H1 (cell line): ENCODE results near the gene PCNA. TPM values are rescaled to one million over a fixed set of nuclear protein-coding genes. Genes with fewer than 3 reads are reported as not detected.

Experiments used
- CTCF ChIA-PET: fragments of 300-600 bp; sonication (Branson Sonifier 250); formaldehyde crosslinking; loops from one replicate; lab custom pipeline; 2021; ENCODE audit not compliant: partially characterized antibody; lab: Charles Lee
- POLR2A ChIA-PET: fragments of 300-600 bp; sonication (Branson Sonifier 250); formaldehyde crosslinking; loops from one replicate; lab custom pipeline; 2021; ENCODE audit warnings: inconsistent platforms; ENCODE audit not compliant: partially characterized antibody; lab: Charles Lee
- DNase-seq, 2 experiments: peaks; one replicate each; pipeline versions ENCODE4 v3.0.0 to v3.0.0-alpha.2; 2010 to 2022; ENCODE audit warnings: low spot score in 2 of 2, low read depth in 1 of 2, mixed read lengths in 1 of 2
- FAIRE-seq: peaks from 2 replicates; lab custom pipeline; 2011; peaks lifted over from hg19 to GRCh38; lab: Jason Lieb, UNC
- H2AFZ ChIP-seq: 2 replicates; pipeline ENCODE4 v1.8.1; 2012; ENCODE audit warnings: low read length, inconsistent platforms
- H2AK5ac ChIP-seq: 2 replicates; pipeline ENCODE4 v1.6.1; 2013; ENCODE audit warnings: low read depth, low read length
- H2BK120ac ChIP-seq: replicated peaks from 2 replicates; pipeline ENCODE3; 2013; ENCODE audit warnings: low read depth, low read length, inconsistent platforms
- H2BK12ac ChIP-seq: 2 replicates; pipeline ENCODE4 v1.6.1; 2013; ENCODE audit warnings: low read depth, low read length
- H2BK15ac ChIP-seq: 2 replicates; pipeline ENCODE4 v1.6.1; 2013; ENCODE audit warnings: low read length
- H2BK20ac ChIP-seq: 2 replicates; pipeline ENCODE4 v1.6.1; 2013; ENCODE audit warnings: low read length
- H2BK5ac ChIP-seq: 2 replicates; pipeline ENCODE4 v1.6.1; 2013; ENCODE audit warnings: low read depth, low read length
- H3K14ac ChIP-seq: 2 replicates; pipeline ENCODE4 v1.6.1; 2013; ENCODE audit warnings: inconsistent platforms; ENCODE audit not compliant: insufficient read length
- H3K18ac ChIP-seq: 2 replicates; pipeline ENCODE4 v1.6.1; 2013; ENCODE audit warnings: low read length; ENCODE audit errors: extremely low read depth
- H3K23ac ChIP-seq: 2 replicates; pipeline ENCODE4 v1.6.1; 2013; ENCODE audit warnings: inconsistent platforms; ENCODE audit not compliant: insufficient read length
- H3K23me2 ChIP-seq: 2 replicates; pipeline ENCODE4 v1.6.1; 2013; ENCODE audit warnings: low read depth, low read length
- H3K27ac ChIP-seq: 2 replicates; pipeline ENCODE4 v1.6.1; 2011; ENCODE audit warnings: low read depth, low read length, inconsistent platforms
- H3K27me3 ChIP-seq, 4 experiments: replicated peaks in 1 of 4; 1 replicate in 1 of 4; 2 replicates in 3 of 4; pipeline versions ENCODE4 v1.6.1 to v1.8.1; 2011 to 2013; ENCODE audit warnings: low read length in 3 of 4, mild to moderate bottlenecking in 3 of 4, inconsistent platforms in 2 of 4, mixed read lengths in 2 of 4, moderate library complexity in 1 of 4; ENCODE audit not compliant: control insufficient read depth in 3 of 4, insufficient read depth in 3 of 4; ENCODE audit errors: extremely low read depth in 1 of 4
- H3K36me3 ChIP-seq, 4 experiments: 2 replicates each; pipeline versions ENCODE4 v1.6.1 to v1.8.1; 2011 to 2013; ENCODE audit warnings: mild to moderate bottlenecking in 4 of 4, low read length in 3 of 4, moderate library complexity in 2 of 4, control low read depth in 1 of 4, inconsistent platforms in 1 of 4; ENCODE audit not compliant: insufficient read depth in 4 of 4, control insufficient read depth in 2 of 4
- H3K4ac ChIP-seq: replicated peaks from 2 replicates; pipeline ENCODE3; 2013; ENCODE audit warnings: low read length, low read depth, mixed read lengths, inconsistent platforms; ENCODE audit not compliant: insufficient read length
- H3K4me1 ChIP-seq, 4 experiments: replicated peaks in 1 of 4; 1 replicate in 1 of 4; 2 replicates in 3 of 4; pipeline versions ENCODE4 v1.6.1 to v1.8.1; 2011 to 2013; ENCODE audit warnings: low read length in 3 of 4, inconsistent platforms in 2 of 4, mixed read lengths in 1 of 4; ENCODE audit not compliant: insufficient read depth in 4 of 4, control insufficient read depth in 3 of 4
- H3K4me2 ChIP-seq, 2 experiments: 2 replicates each; pipeline versions ENCODE4 v1.6.1 to v1.8.1; 2011 to 2013; ENCODE audit warnings: low read depth in 2 of 2, low read length in 2 of 2, control low read depth in 1 of 2, inconsistent platforms in 1 of 2, mild to moderate bottlenecking in 1 of 2; ENCODE audit not compliant: insufficient read depth in 1 of 2
- H3K4me3 ChIP-seq, 4 experiments: fragments of 200-600, 300-600 bp in 1 of 4; sonication (generic), shearing (Covaris generic), sonication (Bioruptor Twin) in 1 of 4; 2 replicates each; pipeline versions ENCODE4 v1.5.1 to v1.8.1; 2011 to 2016; ENCODE audit warnings: low read length in 4 of 4, low read depth in 3 of 4, control low read depth in 2 of 4, inconsistent platforms in 2 of 4, mild to moderate bottlenecking in 2 of 4, mixed read lengths in 1 of 4, moderate library complexity in 1 of 4; ENCODE audit not compliant: insufficient read depth in 2 of 4; ENCODE audit errors: extremely low read depth in 1 of 4
- H3K56ac ChIP-seq: replicated peaks from 2 replicates; pipeline ENCODE3; 2013; ENCODE audit warnings: low read depth, mild to moderate bottlenecking, mixed read lengths, low read length, inconsistent platforms; ENCODE audit not compliant: insufficient read length
- H3K79me1 ChIP-seq: 2 replicates; pipeline ENCODE4 v1.6.1; 2013; ENCODE audit warnings: low read depth, low read length, control low read depth
- H3K79me2 ChIP-seq, 2 experiments: 2 replicates each; pipeline versions ENCODE4 v1.6.1 to v1.8.1; 2012 to 2013; ENCODE audit warnings: low read length in 2 of 2, mild to moderate bottlenecking in 2 of 2, inconsistent platforms in 1 of 2; ENCODE audit not compliant: insufficient read depth in 2 of 2, control insufficient read depth in 1 of 2
- H3K9ac ChIP-seq, 4 experiments: replicated peaks in 1 of 4; 1 replicate in 1 of 4; 2 replicates in 3 of 4; pipeline versions ENCODE4 v1.6.1 to v1.8.1; 2011 to 2013; ENCODE audit warnings: low read depth in 3 of 4, low read length in 3 of 4, control low read depth in 2 of 4, mild to moderate bottlenecking in 2 of 4, moderate library complexity in 2 of 4, inconsistent platforms in 1 of 4; ENCODE audit errors: extremely low read depth in 1 of 4
- H3K9me3 ChIP-seq, 2 experiments: 2 replicates each; pipeline versions ENCODE4 v1.6.1 to v1.8.1; 2012 to 2013; ENCODE audit warnings: mild to moderate bottlenecking in 2 of 2, moderate library complexity in 2 of 2, control low read depth in 1 of 2, inconsistent platforms in 1 of 2, low read depth in 1 of 2, low read length in 1 of 2, mixed read lengths in 1 of 2; ENCODE audit not compliant: insufficient read depth in 2 of 2
- H4K20me1 ChIP-seq, 2 experiments: replicated peaks in 1 of 2; 2 replicates each; pipeline versions ENCODE3 to v1.8.1; 2011 to 2013; ENCODE audit warnings: inconsistent platforms in 2 of 2, low read length in 2 of 2, mild to moderate bottlenecking in 1 of 2; ENCODE audit not compliant: insufficient read depth in 2 of 2, control insufficient read depth in 1 of 2
- H4K5ac ChIP-seq: 2 replicates; pipeline ENCODE4 v1.6.1; 2013; ENCODE audit warnings: low read length, low read depth, mixed read lengths, inconsistent platforms; ENCODE audit not compliant: insufficient read length
- H4K8ac ChIP-seq: 2 replicates; pipeline ENCODE4 v1.8.0; 2013; ENCODE audit warnings: mild to moderate bottlenecking, moderate library complexity, low read length, inconsistent platforms; ENCODE audit not compliant: insufficient read depth; ENCODE audit errors: extremely low read depth
- H4K91ac ChIP-seq: replicated peaks from 2 replicates; pipeline ENCODE3; 2013; ENCODE audit warnings: low read length, mixed read lengths, inconsistent platforms; ENCODE audit not compliant: insufficient read length
- ASH2L ChIP-seq: fragments of 200-600, 300-600 bp; sonication (generic); IDR thresholded peaks from one replicate; pipeline ENCODE4 v1.7.1; 2017; ENCODE audit warnings: low read length
- CREB1 ChIP-seq: IDR thresholded peaks from 2 replicates; pipeline ENCODE4 v1.6.1; 2012; ENCODE audit warnings: inconsistent platforms
- E2F6 ChIP-seq: IDR thresholded peaks from 2 replicates; pipeline ENCODE4 v1.6.1; 2012; ENCODE audit warnings: inconsistent platforms
- GTF2F1 ChIP-seq: IDR thresholded peaks from 2 replicates; pipeline ENCODE4 v1.6.1; 2012; ENCODE audit warnings: low read depth, low read length, improper control_type of control experiment, borderline replicate concordance
- HDAC2 ChIP-seq, 2 experiments: fragments of 300-600 bp in 1 of 2; sonication (generic) in 1 of 2; IDR thresholded peaks; 2 replicates each; pipeline ENCODE4 v1.6.1; 2011 to 2012; ENCODE audit warnings: low read depth in 2 of 2, low read length in 2 of 2, mild to moderate bottlenecking in 2 of 2, moderate library complexity in 2 of 2, borderline replicate concordance in 1 of 2, inconsistent platforms in 1 of 2
- JUND ChIP-seq: IDR thresholded peaks from 2 replicates; pipeline ENCODE4 v1.6.1; 2011; ENCODE audit warnings: mild to moderate bottlenecking, improper control_type of control experiment, low read length
- PHF8 ChIP-seq: fragments of 200-600 bp; sonication (generic); conservative IDR thresholded peaks from 2 replicates; pipeline ENCODE4 v1.7.1; 2012; ENCODE audit warnings: low read depth, mild to moderate bottlenecking, inconsistent platforms, low read length, moderate library complexity
- ZNF274 ChIP-seq: IDR thresholded peaks from 2 replicates; pipeline ENCODE4 v1.7.0; 2012; ENCODE audit warnings: low read length, borderline replicate concordance; ENCODE audit errors: extremely low read depth
- WGBS, 2 experiments: shearing (Covaris generic) in 1 of 2; methylation state at CpG; one replicate each; pipeline versions ENCODE4 v1.1.6 to v1.1.7; 2013 to 2015; ENCODE audit warnings: low lambda C conversion rate in 2 of 2, mixed read lengths in 2 of 2, inconsistent platforms in 1 of 2, low coverage in 1 of 2, missing lambda C conversion rate in 1 of 2; ENCODE audit not compliant: insufficient replicate concordance in 2 of 2, insufficient coverage in 1 of 2, insufficient read length in 1 of 2; ENCODE audit errors: extremely low coverage in 1 of 2, missing lambda C conversion rate in 1 of 2; 5-methylcytosine and 5-hydroxymethylcytosine counted together
- polyA plus RNA-seq, 7 experiments: library from polyadenylated mRNA; depleted of rRNA in 3 of 7; stranded (reverse) in 5 of 7; unstranded in 2 of 7; fragments of >200 nt in 5 of 7; fragments of 200-250 nt in 2 of 7; gene quantifications; 1 replicate in 5 of 7; 2 replicates in 1 of 7; 4 replicates in 1 of 7; pipeline versions ENCODE4 v1.2.1 to v1.2.3, GENCODE V29; 2011 to 2013; ENCODE audit warnings: missing spikeins in 2 of 7, mixed read lengths in 2 of 7
- total RNA-seq: library from RNA; stranded (reverse); fragmentation: NEBNext Ultra II Directional; extraction: Animal tissue kit (Norgen Biotek cat#: 25700); gene quantifications from 2 replicates; pipeline ENCODE4 v1.2.1, GENCODE V29; 2021
- TF ChIP-seq, protein P1 (sequence below): IDR thresholded peaks from 2 replicates; pipeline ENCODE4 v1.6.1; 2012; ENCODE audit warnings: low read length, inconsistent platforms

The PCNA gene
- total and polyA plus RNA-seq, 2 of the 8 experiments (the other 6 are each of a cell fraction or from before 2014, with no cell fraction given): 290 to 737 TPM

GRCh38 chr20:5122873-5123260 is 3.1 kb upstream of the PCNA start:
- no peak for DNase-seq
- WGBS, 2 experiments: 88% methylated on average over 1 of the region's 1 CpG; no CpG with 5 or more reads in 1 of the 2 experiments
- H2BK20ac ChIP-seq: no peak overlapping the region
- H3K9me3 ChIP-seq: no peaks in the 10 kb centered on the region
- no peaks in the 10 kb centered on the region for H3K27me3 ChIP-seq
- no peak overlapping the region for H2AK5ac ChIP-seq
- TF ChIP-seq ZNF274: no peak
- TF ChIP-seq GTF2F1: no peak
- TF ChIP-seq HDAC2 (IDR thresholded peaks at IDR 0.05; ENCODE audit: borderline replicate concordance in 1 of 2, low read depth in 2 of 2, low read length in 2 of 2): no peak
- TF ChIP-seq, protein P1, sequence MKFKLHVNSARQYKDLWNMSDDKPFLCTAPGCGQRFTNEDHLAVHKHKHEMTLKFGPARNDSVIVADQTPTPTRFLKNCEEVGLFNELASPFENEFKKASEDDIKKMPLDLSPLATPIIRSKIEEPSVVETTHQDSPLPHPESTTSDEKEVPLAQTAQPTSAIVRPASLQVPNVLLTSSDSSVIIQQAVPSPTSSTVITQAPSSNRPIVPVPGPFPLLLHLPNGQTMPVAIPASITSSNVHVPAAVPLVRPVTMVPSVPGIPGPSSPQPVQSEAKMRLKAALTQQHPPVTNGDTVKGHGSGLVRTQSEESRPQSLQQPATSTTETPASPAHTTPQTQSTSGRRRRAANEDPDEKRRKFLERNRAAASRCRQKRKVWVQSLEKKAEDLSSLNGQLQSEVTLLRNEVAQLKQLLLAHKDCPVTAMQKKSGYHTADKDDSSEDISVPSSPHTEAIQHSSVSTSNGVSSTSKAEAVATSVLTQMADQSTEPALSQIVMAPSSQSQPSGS: no peak
- TF ChIP-seq E2F6: no peak
- no peak for TF ChIP-seq JUND
- no peak for TF ChIP-seq PHF8
- no peak for TF ChIP-seq CREB1
- no peak for TF ChIP-seq ASH2L
- no peak overlapping the region for H3K56ac ChIP-seq
- POLR2A ChIA-PET: no interaction called here
- H4K8ac ChIP-seq: no peak overlapping the region
- no peak overlapping the region for H2BK12ac ChIP-seq
- H3K79me2 ChIP-seq: peaks cover 12 to 21% of the 10 kb centered on the region in 2 experiments
- no peak for FAIRE-seq
- H4K91ac ChIP-seq: no peak overlapping the region
- no peak overlapping the region for H3K4me3 ChIP-seq
- H4K20me1 ChIP-seq: peaks cover 5 to 10% of the 10 kb centered on the region in 2 experiments
- peaks cover 0 to 10% (median 5%) of the 10 kb centered on the region in 4 experiments; a peak in 4 of 8 replicates for H3K36me3 ChIP-seq
- H3K4me1 ChIP-seq: peaks cover 0 to 1% (median under 1%) of the 10 kb centered on the region in 4 experiments; a peak in 2 of 7 replicates
- H2BK15ac ChIP-seq: no peak overlapping the region
- no peak overlapping the region for H3K23ac ChIP-seq
- no peak overlapping the region for H3K4me2 ChIP-seq
- no peak overlapping the region for H3K14ac ChIP-seq
- H3K79me1 ChIP-seq: no peaks in the 10 kb centered on the region
- peaks cover 6% of the 10 kb centered on the region for H3K23me2 ChIP-seq
- no peak overlapping the region for H3K27ac ChIP-seq
- no peak overlapping the region for H2AFZ ChIP-seq
- no peak overlapping the region for H2BK5ac ChIP-seq
- H3K4ac ChIP-seq: no peak overlapping the region
- CTCF ChIA-PET: interaction anchor here (2.2 kb wide), 1 partner anchor 69 kb away, joined by 7 read pairs; no protein-coding TSS in a partner anchor
- H3K9ac ChIP-seq: no peak overlapping the region
- no peak overlapping the region for H4K5ac ChIP-seq
- H2BK120ac ChIP-seq: no peak overlapping the region
- no peak overlapping the region for H3K18ac ChIP-seq
